Stimulated activated effector memory CD8-positive, alpha-beta T cell treated with anti-CD3 and anti-CD28 coated beads, Interleukin-12 subunit alpha, Interleukin-12 subunit beta, amount 100 ng/mL, for 72 hours (primary cell): ENCODE results near the gene F8A1.
A peak's percentile ranks its signal among the peaks of the same experiment; 100 is the strongest.
"Not testable (repeated sequence)": the region's sequence is repeated elsewhere in the genome, so short reads cannot be mapped to it uniquely, and the experiment has no call there.

Experiments
- ATAC-seq: fragments of 150-1000 bp; cut with Tn5 transposase; 2 replicates; pipeline ENCODE4 v1.10.0; 2021
- DNase-seq, 2 donors: peaks; one replicate each; pipeline ENCODE4 v3.0.0; 2021 to 2022; ENCODE audit warnings: low spot score in 2 of 2
- H3K27ac Mint-ChIP-seq: one replicate; pipeline ENCODE4 v1.8.0; 2022; ENCODE audit warnings: mild to moderate bottlenecking, mixed read lengths
- H3K36me3 Mint-ChIP-seq: one replicate; pipeline ENCODE4 v1.8.0; 2022; ENCODE audit warnings: mild to moderate bottlenecking, mixed read lengths
- H3K4me1 Mint-ChIP-seq: one replicate; pipeline ENCODE4 v1.8.0; 2022; ENCODE audit warnings: mixed read lengths
- H3K4me3 Mint-ChIP-seq: one replicate; pipeline ENCODE4 v1.8.0; 2022; ENCODE audit warnings: mild to moderate bottlenecking, mixed read lengths
- H3K9me3 Mint-ChIP-seq: one replicate; pipeline ENCODE4 v1.8.0; 2022; ENCODE audit warnings: mixed read lengths

F8A1 gene

GRCh38 chrX:154886069-154886788 lies at the start of gene F8A1:
TSS of gene F8A1 (plus strand) at chrX:154886355. CDS start at chrX:154886375, 20 bp downstream.
- not testable (repeated sequence) for H3K4me3 Mint-ChIP-seq, H3K4me1 Mint-ChIP-seq, H3K36me3 Mint-ChIP-seq, H3K9me3 Mint-ChIP-seq, H3K27ac Mint-ChIP-seq
- ATAC-seq, result peak; percentile 83
- DNase-seq, result peak; percentile 3 to 64

DNA sequence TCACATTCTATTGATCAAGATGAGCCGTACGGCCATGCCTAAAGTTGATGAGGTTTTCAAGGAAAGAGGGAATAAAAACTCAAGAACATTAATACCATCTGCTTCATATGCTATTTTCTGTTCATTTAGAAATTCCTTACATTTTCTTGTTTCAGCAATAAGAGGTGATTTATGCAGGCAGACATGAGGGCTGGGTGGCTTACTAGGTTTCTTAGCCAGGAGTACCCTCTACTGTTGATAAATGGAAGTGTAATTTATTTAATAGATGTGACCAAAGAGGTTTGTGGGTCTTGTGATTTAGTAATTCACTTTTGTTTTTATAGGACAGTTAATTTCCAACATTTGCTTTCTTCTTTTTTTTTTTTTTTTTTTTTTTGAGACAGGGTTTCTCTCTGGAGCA lies 45.3 kb upstream of the F8A1 start:
- H3K36me3 Mint-ChIP-seq, result no peaks in the 10 kb centered on the region
- no peaks in the 10 kb centered on the region for H3K9me3 Mint-ChIP-seq
- H3K4me1 Mint-ChIP-seq, result no peaks in the 10 kb centered on the region
- DNase-seq (no peak), ATAC-seq (peak; percentile 48)
- H3K4me3 Mint-ChIP-seq, result no peak overlapping the region
- H3K27ac Mint-ChIP-seq, result no peak overlapping the region

- peaks cover 9% of the 10 kb centered on the region for H3K36me3 Mint-ChIP-seq
- no peaks in the 10 kb centered on the region for H3K9me3 Mint-ChIP-seq
- ATAC-seq (no peak), DNase-seq (no peak)
- H3K4me1 Mint-ChIP-seq, result no peaks in the 10 kb centered on the region
- no peak overlapping the region for H3K4me3 Mint-ChIP-seq
- H3K27ac Mint-ChIP-seq, result no peak overlapping the region
These were observed 35.1 kb upstream of the F8A1 start for GRCh38 chrX:154850957-154851611.

- ATAC-seq, result no peak
- H3K9me3 Mint-ChIP-seq, result no peaks in the 10 kb centered on the region
- DNase-seq, result no peak
- H3K27ac Mint-ChIP-seq, result no peak overlapping the region
- peaks cover 12% of the 10 kb centered on the region for H3K36me3 Mint-ChIP-seq
- H3K4me3 Mint-ChIP-seq, result no peak overlapping the region
- H3K4me1 Mint-ChIP-seq, result no peaks in the 10 kb centered on the region
These were observed 30.9 kb upstream of the F8A1 start for GRCh38 chrX:154855256-154855655.

DNA sequence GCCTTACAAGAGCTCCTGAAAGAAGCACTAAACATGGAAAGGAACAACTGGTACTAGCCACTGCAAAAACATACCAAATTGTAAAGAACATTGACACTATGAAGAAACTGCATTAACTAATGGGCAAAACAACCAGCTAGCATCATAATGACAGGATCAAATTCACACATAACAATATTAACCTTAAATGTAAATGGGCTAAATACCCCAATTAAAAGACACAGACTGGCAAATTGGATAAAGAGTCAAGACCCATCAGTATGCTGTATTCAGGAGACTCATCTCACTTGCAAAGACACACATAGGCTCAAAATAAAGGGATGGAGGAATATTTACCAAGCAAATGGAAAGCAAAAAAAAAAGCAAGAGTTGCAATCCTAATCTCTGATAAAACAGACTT lies 17.6 kb upstream of the F8A1 start:
- H3K36me3 Mint-ChIP-seq, H3K4me3 Mint-ChIP-seq, H3K9me3 Mint-ChIP-seq, DNase-seq, H3K4me1 Mint-ChIP-seq, ATAC-seq, H3K27ac Mint-ChIP-seq: not testable (repeated sequence)

DNA sequence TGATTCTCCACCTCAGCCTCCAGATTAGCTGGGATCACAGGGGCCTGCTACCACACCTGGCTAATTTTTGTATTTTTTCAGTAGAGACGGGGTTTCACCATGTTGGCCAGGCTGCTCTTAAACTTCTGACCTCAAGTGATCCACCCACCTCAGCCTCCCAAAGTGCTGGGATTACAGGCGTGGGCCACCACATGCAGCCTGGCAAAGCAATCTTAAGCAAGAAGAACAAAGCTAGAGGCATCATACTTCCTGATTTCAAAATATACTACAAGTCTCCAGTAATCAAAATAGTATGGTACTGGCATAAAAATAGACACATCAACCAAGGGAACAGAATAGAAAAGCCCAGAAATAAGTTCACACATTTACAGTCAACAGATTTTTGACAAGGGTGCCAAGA lies 12.8 kb upstream of the F8A1 start:
- Mint-ChIP-seq H3K9me3 (peaks cover 3% of the 10 kb centered on the region), H3K4me1 (no peaks in the 10 kb centered on the region), H3K36me3 (no peaks in the 10 kb centered on the region), H3K4me3 (no peak overlapping the region), H3K27ac (no peak overlapping the region)
- DNase-seq (no peak), ATAC-seq (no peak)

- H3K4me3 Mint-ChIP-seq, DNase-seq, H3K27ac Mint-ChIP-seq, H3K36me3 Mint-ChIP-seq, H3K9me3 Mint-ChIP-seq, H3K4me1 Mint-ChIP-seq: not testable (repeated sequence)
- peak; percentile 76 for ATAC-seq
These were observed 2.1 kb upstream of the F8A1 start for GRCh38 chrX:154884069-154884468.

- not testable (repeated sequence) for H3K36me3 Mint-ChIP-seq, ATAC-seq, H3K4me3 Mint-ChIP-seq, H3K4me1 Mint-ChIP-seq, H3K27ac Mint-ChIP-seq, DNase-seq, H3K9me3 Mint-ChIP-seq
These were observed 1.1 kb upstream of the F8A1 start for GRCh38 chrX:154885057-154885456.

GRCh38 chrX:154885549-154885948 lies 606 bp upstream of the F8A1 start:
- H3K27ac Mint-ChIP-seq, H3K4me3 Mint-ChIP-seq, H3K9me3 Mint-ChIP-seq, DNase-seq, H3K36me3 Mint-ChIP-seq, H3K4me1 Mint-ChIP-seq: not testable (repeated sequence)
- ATAC-seq, result peak; percentile 58

- H3K4me3 Mint-ChIP-seq, H3K36me3 Mint-ChIP-seq, H3K9me3 Mint-ChIP-seq, H3K4me1 Mint-ChIP-seq, DNase-seq, H3K27ac Mint-ChIP-seq: not testable (repeated sequence)
- peak; percentile 49 for ATAC-seq
These were observed 650 bp downstream of the F8A1 start for GRCh38 chrX:154886789-154887221.

DNA sequence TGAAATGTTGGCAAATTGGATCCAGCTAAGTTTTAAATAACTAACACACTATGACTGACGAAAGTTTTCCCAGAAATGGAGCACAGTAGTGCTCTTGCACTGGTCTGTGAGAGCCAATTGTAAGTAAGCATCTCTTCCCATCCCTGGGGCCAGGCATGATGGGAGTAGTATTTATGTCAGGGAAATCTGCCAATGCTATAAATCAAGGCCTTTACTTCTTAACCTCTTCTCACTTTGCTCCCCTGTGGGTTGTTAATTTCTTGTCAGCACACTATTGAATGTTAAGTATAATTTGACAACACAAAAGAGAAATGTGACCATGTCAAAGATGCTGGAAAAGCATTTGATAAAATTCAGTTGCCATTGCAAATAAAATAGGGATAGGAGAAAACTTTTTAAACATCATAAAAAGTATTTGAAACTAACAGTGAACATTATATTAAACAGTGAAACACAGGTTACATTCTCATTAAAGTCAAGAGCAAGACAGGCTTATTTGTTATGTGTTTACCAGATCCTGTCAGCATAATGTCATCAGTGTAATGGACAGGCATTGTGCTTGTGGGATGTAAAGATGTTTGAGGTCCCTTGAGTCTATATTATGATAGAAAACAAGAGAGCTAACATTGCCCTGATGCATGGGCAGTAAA lies 5.0 kb downstream of the F8A1 start:
- H3K36me3 Mint-ChIP-seq, result no peaks in the 10 kb centered on the region
- H3K4me1 Mint-ChIP-seq, result peaks cover 6% of the 10 kb centered on the region
- DNase-seq (no peak), ATAC-seq (no peak)
- H3K4me3 Mint-ChIP-seq, result no peak overlapping the region
- H3K9me3 Mint-ChIP-seq, result no peaks in the 10 kb centered on the region
- H3K27ac Mint-ChIP-seq, result no peak overlapping the region

DNA sequence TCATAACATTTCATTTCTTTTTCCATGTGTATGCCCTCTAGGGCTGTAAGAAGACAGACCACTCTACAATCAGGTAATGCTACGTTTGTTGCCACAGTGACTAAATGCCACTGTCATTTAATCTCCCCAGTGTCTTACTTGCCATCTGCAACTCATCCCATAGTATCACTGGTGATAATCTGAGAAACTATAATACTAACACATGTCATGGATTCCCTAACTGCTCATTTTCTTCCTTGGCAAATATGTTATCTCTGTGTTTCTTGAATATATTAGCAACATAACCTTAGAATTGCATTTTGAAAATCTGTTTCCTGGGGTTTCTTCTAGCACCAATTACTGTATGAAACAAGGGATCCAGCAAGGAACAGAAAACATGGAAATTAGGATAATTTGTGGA lies 6.1 kb downstream of the F8A1 start:
- H3K4me1 Mint-ChIP-seq, result peaks cover 6% of the 10 kb centered on the region
- no peaks in the 10 kb centered on the region for H3K36me3 Mint-ChIP-seq
- no peaks in the 10 kb centered on the region for H3K9me3 Mint-ChIP-seq
- H3K4me3 Mint-ChIP-seq, result no peak overlapping the region
- DNase-seq (no peak), ATAC-seq (no peak)
- no peak overlapping the region for H3K27ac Mint-ChIP-seq

DNA sequence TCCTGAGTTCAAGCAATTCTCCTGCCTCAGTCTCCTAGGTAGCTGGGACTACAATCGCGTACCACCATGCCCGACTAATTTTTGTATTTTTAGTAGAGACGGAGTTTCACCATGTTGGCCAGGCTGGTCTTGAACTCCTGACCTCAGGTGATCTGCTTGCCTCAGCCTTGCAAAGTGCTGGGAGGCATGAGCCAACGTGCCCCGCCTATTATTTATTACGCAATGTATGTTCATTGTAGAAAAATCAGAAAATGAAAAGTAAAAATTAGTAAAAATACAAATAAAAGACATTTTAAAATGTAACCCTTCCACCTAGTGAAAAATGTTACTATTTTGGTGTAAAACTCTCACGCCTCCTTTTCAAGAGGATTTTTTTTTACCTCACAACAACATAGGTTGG lies 14.2 kb downstream of the F8A1 start:
- DNase-seq (no peak), ATAC-seq (no peak)
- Mint-ChIP-seq H3K4me3 (no peak overlapping the region), H3K27ac (no peak overlapping the region), H3K4me1 (no peaks in the 10 kb centered on the region), H3K36me3 (no peaks in the 10 kb centered on the region), H3K9me3 (no peaks in the 10 kb centered on the region)

- H3K9me3 Mint-ChIP-seq, result no peaks in the 10 kb centered on the region
- no peaks in the 10 kb centered on the region for H3K36me3 Mint-ChIP-seq
- H3K4me3 Mint-ChIP-seq, result no peak overlapping the region
- H3K27ac Mint-ChIP-seq, result no peak overlapping the region
- DNase-seq (no peak), ATAC-seq (no peak)
- H3K4me1 Mint-ChIP-seq, result no peaks in the 10 kb centered on the region
These were observed 16.3 kb downstream of the F8A1 start for GRCh38 chrX:154902408-154902807.

- Mint-ChIP-seq H3K27ac (no peak overlapping the region), H3K4me1 (no peaks in the 10 kb centered on the region), H3K4me3 (no peak overlapping the region)
These were observed 22.7 kb downstream of the F8A1 start for GRCh38 chrX:154908821-154909220.

GRCh38 chrX:154910048-154910447 lies 23.9 kb downstream of the F8A1 start:
- not testable (repeated sequence) for H3K36me3 Mint-ChIP-seq, H3K27ac Mint-ChIP-seq, H3K4me1 Mint-ChIP-seq, DNase-seq, H3K4me3 Mint-ChIP-seq, ATAC-seq, H3K9me3 Mint-ChIP-seq

More at GRCh38 chrX:154908821-154909220, 22.7 kb downstream of the F8A1 start:
- DNase-seq (no peak), ATAC-seq (no peak)
- no peaks in the 10 kb centered on the region for H3K9me3 Mint-ChIP-seq
- H3K36me3 Mint-ChIP-seq, result no peaks in the 10 kb centered on the region
